SK-N-SH (cell line): Measurements from ENCODE around the gene SNRNP200.

Source experiments
- CTCF ChIP-seq: fragments of 200-600 bp; sonication (generic); IDR thresholded peaks from 2 replicates; pipeline ENCODE4 v1.6.1; 2017; ENCODE audit warnings: antibody characterized with exemption, mild to moderate bottlenecking, moderate library complexity
- EP300 ChIP-seq, 2 experiments: IDR thresholded peaks; 2 replicates each; pipeline versions ENCODE4 v1.4.0 to v1.6.1; 2012; ENCODE audit warnings: borderline replicate concordance in 1 of 2, low read depth in 1 of 2, low read length in 1 of 2
- FOXJ3 ChIP-seq: sonication (generic); formaldehyde crosslinking; IDR thresholded peaks from 2 replicates; pipeline ENCODE4 v1.5.1; 2020; ENCODE audit warnings: mild to moderate bottlenecking, missing genetic modification reagents
- GABPA ChIP-seq: IDR thresholded peaks from 2 replicates; pipeline ENCODE4 v1.4.0; 2012; ENCODE audit warnings: low read depth, mild to moderate bottlenecking
- GATA2 ChIP-seq: sonication (generic); formaldehyde crosslinking; IDR thresholded peaks from 2 replicates; pipeline ENCODE4 v1.5.0; 2020; ENCODE audit warnings: mild to moderate bottlenecking, missing genetic modification reagents
- MAX ChIP-seq: IDR thresholded peaks from 2 replicates; pipeline ENCODE4 v1.4.0; 2012; ENCODE audit warnings: low read depth
- MEF2A ChIP-seq: IDR thresholded peaks from 2 replicates; pipeline ENCODE4 v1.4.0; 2012; ENCODE audit warnings: low read depth, borderline replicate concordance
- PBX3 ChIP-seq: IDR thresholded peaks from 2 replicates; pipeline ENCODE4; 2012
- RAD21 ChIP-seq: IDR thresholded peaks from 2 replicates; pipeline ENCODE4 v1.6.1; 2012; ENCODE audit warnings: mild to moderate bottlenecking, low read length
- REST ChIP-seq: IDR thresholded peaks from 2 replicates; pipeline ENCODE4 v1.6.1; 2012; ENCODE audit warnings: mild to moderate bottlenecking, low read depth, low read length, moderate library complexity
- YY1 ChIP-seq: IDR thresholded peaks from 2 replicates; pipeline ENCODE4 v1.4.0; 2012; ENCODE audit warnings: low read depth, mild to moderate bottlenecking

GRCh38 chr2:96336104-96336775 is 30.9 kb upstream of the SNRNP200 start:
- TF ChIP-seq CTCF: no peak
- TF ChIP-seq RAD21: no peak
- no peak for TF ChIP-seq MEF2A
- TF ChIP-seq EP300 (IDR thresholded peaks at IDR 0.05; ENCODE audit: borderline replicate concordance in 1 of 2, low read depth in 1 of 2, low read length in 1 of 2): no peak
- TF ChIP-seq GATA2 (CRISPR knock-in tag): no peak
- no peak for TF ChIP-seq GABPA
- no peak for TF ChIP-seq FOXJ3 (CRISPR knock-in tag)
- no peak for TF ChIP-seq PBX3
- TF ChIP-seq MAX: 0 out of 2 replicates have a peak, but pooled peaks have one; percentile 59
- TF ChIP-seq REST: no peak
- TF ChIP-seq YY1: no peak
